Measurements from ENCODE around the gene TTC31.
"Not testable (repeated sequence)": the region's sequence is repeated elsewhere in the genome, so short reads cannot be mapped to it uniquely, and the experiment has no call there.

TTC31 gene

GRCh38 chr2:74457129-74457548, 25.7 kb upstream of the TTC31 start:
- DNase-seq (ENCODE audit: low read depth, low spot score) = no peak

- DNase-seq (ENCODE audit: low read depth, low spot score) = peak; percentile 71
Measured at GRCh38 chr2:74457549-74458131, 25.2 kb upstream of the TTC31 start.

GRCh38 chr2:74458132-74458937, 24.5 kb upstream of the TTC31 start, which contains the start of gene WBP1:
WBP1 (plus strand) TSS chr2:74458438; CDS start chr2:74458603, 165 bp downstream.
- DNase-seq (ENCODE audit: low read depth, low spot score) = peak; percentile 100

DNA sequence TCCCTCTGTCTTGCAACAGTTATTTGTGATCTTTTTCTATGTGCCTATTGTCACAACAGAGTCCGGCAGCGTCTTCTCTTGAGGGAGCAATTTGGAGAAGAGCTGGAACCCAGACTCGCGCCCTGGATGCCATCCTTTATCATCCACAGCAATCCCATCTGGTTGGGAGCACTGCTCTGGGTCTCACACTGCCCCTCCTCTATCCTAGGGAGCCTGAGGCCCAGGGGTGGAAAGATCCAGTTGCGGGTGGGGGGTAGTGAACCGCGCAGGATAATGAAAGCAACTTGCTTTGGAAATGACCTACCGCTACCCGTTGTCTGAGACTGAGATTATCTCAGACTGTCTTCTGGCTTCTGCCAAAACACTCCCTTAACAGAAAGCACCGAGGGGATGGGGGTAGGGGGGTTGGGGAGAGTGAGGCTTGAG, 23.9 kb upstream of the TTC31 start:
- peak; percentile 32 for DNase-seq (ENCODE audit: low read depth, low spot score)

DNA sequence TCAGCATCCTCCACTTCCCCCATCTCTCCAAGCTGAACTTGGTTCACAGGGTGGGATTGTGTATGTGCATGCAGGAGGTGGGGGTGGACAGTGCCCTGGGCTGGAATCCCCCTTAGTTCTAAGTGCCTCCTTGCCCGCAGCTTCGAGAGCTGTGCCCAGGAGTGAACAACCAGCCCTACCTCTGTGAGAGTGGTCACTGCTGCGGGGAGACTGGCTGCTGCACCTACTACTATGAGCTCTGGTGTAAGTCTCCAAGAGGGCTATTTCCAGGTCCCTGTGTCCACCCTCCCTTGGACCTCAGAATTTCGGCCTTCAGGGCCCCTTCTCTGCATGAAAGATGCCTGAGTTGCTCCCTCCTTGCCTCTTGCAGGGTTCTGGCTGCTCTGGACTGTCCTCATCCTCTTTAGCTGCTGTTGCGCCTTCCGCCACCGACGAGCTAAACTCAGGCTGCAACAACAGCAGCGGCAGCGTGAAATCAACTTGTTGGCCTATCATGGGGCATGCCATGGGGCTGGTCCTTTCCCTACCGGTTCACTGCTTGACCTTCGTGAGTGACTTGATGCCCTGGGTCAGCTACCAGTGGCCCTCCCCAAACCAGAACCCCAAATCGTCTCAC, 23.3 kb upstream of the TTC31 start:
- DNase-seq (ENCODE audit: low read depth, low spot score) = not testable (repeated sequence)

DNA sequence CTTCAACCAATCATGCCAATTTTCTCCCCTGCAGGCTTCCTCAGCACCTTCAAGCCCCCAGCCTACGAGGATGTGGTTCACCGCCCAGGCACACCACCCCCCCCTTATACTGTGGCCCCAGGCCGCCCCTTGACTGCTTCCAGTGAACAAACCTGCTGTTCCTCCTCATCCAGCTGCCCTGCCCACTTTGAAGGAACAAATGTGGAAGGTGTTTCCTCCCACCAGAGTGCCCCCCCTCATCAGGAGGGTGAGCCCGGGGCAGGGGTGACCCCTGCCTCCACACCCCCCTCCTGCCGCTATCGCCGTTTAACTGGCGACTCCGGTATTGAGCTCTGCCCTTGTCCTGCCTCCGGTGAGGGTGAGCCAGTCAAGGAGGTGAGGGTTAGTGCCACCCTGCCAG, 22.7 kb upstream of the TTC31 start:
- DNase-seq (ENCODE audit: low read depth, low spot score) = not testable (repeated sequence)

DNA sequence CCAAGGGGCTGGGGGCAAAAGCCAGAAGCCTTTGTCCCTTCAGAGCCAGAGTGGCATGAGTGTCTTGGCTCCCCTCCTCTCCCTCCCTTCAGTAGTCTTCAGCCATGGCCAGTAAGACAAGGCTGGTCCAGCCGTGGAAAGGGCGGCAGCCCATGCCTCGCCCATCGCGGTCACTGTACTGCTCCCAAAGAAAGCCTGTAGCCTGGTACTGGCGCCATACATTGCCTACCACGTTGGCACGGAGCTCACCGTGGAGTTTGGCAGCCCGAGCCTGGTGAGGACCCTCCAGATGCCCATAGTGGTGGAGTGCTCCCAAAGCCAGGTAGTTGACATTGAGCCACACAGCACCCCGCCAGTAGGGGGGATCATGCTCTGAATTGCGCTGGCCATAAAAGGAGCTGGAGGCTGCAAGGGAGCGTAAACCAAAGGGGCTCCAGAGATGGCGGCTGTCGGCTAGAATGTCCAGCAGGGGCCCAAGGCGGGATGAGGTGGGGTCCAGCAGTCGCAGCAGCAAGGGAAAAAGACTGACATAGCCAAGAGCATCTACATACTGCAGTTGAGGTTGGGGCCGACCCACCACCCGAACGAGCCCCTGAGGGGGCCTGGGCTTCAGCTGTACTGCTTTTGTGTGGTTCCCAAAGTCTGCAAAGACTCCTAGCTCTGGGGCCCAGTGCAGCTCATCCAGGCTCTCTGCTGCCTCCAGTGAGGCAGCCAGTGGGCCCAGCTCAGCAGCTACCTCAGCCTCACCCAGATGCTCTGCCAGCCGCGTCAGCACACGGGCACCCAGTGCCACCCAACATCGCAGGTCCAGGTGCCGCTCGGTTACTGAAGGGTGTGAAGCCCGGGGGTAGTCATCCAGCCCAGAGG, 21.5 kb upstream of the TTC31 start:
- DNase-seq (ENCODE audit: low read depth, low spot score) = no peak

DNA sequence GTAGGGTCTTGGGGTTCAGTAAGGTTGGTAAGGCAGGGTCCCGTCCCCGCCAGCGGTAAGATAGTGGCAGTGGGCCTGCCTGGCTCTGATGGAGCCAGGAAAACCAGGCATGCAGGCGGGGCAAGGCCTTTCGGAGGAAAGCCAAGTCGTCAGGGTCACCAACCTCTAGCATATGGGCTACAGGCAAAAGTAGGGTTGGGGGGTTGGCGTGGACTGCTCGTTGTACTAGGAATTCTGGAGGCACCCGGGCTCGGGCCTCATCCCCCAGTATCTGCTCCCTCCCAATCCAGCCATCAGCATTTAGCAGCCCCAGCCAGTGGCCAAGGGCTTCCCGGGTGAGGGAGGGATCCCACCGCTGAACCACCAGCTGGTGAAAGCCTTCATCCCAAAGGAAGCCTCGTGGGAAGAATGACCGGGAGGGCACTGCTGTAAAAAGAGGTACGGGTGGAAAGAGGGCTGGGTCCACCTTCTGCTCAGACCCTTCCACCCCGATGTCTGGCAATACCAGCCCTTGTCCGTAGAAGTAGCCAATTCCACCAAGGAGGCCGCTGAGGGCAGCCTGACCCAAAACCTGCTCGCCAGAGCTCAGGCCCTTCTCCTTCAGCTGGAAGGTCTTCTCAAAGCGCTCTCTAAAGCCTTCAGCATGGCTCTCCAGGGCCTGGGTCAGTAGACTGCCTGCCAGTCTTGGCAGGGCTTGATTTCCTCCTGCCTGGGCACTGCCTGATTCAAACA, 20.7 kb upstream of the TTC31 start:
- no peak for DNase-seq (ENCODE audit: low read depth, low spot score)

DNA sequence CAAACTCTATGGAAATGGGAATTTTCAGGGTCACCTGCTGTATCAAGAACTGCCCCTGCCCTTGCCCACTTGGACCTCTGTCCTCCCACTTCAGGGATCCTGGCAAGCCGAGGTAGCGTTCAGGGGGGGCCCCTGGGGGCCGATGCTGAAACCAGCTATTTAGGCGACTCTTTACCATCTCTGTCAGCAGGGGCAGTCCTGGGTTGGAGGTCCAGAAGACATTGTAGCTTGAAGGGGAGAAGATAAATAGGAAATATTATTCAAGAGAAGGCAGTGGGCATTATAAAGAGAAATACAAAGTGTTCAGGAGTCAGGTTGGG, 20.1 kb upstream of the TTC31 start:
- DNase-seq (ENCODE audit: low read depth, low spot score) = no peak

DNA sequence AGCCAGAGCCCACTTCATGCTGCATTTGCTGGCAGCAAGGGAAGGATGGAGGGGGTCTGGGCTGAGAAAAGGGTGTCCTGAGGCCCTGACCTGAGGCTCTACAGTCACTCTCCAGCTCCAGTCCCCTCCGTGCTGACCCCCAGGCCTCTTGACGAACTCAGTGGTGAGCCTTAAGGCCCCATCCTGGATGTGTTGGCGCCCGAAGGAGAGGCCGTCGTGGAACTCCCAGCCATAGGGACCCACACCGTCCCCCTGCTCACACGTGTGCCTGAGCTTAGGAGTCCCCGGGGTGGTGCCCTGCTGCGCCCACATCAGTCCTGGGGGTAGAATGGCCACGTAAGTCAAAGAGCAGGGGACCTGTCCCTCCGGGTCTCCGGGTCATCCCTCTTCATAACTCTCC, 18.5 kb upstream of the TTC31 start:
- no peak for DNase-seq (ENCODE audit: low read depth, low spot score)

GRCh38 chr2:74470742-74471141, 12.1 kb upstream of the TTC31 start:
- DNase-seq (ENCODE audit: low read depth, low spot score) = not testable (repeated sequence)

DNA sequence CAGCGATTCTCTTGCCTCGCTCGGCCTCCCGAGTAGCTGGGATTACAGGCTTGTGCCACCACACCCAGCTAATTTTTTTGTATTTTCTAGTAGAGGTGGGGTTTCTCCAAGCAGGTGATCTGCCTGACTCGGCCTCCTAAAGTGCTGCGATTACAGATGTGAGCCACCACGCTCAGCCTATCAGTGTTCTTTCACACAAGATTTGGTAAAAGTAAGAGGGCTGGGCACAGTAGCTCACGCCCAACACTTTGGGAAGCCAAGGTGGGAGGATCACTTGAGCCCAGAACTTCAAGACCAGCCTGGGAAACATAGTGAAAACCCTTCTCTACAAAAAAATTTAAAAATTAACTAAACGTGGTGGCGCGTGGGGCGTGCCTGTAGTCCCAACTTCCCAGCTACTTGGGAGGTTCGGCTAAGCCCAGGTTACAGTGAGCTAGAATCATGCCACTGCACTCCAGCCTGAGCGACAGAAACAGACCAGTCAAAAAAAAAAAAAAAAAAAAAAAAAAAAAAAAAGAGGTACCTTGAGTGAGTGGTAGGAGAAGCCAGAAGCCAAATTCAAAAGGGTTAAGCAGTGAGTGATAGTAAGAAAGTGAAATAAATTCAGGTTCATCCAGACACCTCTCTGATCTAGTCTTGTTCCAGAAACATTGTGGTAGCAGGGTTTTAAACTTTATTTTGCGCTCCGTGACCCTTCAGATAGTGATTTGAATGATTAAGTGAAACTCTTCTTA, 11.4 kb upstream of the TTC31 start:
- DNase-seq (ENCODE audit: low read depth, low spot score) = no peak

DNA sequence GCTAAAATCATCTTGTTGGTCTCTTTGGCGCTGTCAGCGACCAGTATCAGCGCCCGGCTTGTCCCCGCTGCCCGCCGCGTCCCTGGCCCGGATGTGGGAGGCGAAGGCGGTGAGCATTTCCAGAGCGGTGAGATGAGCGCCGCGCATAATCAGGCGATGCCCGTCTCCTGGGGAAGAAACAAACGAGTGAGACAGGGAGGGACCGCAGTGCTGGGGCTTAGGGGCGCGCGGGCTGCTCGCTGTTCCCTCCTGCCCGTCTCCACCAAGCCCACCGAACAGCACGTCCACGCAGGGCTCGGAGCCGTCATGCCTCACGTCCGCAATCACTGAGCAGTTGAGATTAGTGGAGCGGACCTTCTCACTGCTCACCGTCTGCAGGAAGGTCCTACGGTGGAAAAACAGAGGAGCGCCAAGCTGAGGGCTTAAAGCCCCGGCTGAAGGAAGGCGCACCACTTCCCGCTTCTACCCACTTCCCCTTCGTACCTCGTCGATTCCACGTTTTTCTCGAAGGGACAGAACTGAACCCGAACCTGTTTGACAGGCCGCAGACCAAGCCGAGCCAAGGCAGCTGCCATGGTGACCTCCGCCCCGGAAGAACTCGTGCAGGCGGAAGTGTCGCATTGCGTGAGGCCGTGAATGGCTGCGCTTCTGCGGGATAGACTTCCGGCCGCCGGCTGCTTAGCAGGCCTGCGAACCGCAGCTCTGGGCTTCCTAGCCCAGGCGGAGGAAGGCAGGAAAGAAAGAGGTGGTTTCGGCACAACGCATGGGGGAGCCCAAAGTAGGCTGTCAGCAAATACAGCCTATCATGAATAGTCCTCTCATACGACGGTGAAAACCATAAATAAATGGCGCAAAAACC, 10.6 kb upstream of the TTC31 start, which contains the start of gene MRPL53:
MRPL53 (minus strand) TSS at position 595 of the 859 bp plus-strand sequence; CDS start at position 575, 20 bp downstream.
- DNase-seq (ENCODE audit: low read depth, low spot score) = peak; percentile 97

DNA sequence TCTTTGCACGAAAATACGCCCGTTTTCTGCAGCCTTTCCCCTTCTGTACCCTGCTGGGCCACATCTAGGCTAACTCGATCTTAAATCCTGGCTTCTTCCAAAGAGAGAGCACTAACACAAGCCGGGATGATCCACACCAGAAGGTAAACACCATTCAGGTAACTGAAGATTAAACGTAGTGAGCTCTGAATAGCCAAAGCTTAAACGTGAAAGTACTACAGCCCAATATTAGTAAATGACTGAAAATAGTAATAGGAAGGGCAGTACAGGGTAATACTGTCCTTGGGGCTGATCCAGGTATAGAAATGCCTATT, 10.0 kb upstream of the TTC31 start:
- DNase-seq (ENCODE audit: low read depth, low spot score) = no peak

DNA sequence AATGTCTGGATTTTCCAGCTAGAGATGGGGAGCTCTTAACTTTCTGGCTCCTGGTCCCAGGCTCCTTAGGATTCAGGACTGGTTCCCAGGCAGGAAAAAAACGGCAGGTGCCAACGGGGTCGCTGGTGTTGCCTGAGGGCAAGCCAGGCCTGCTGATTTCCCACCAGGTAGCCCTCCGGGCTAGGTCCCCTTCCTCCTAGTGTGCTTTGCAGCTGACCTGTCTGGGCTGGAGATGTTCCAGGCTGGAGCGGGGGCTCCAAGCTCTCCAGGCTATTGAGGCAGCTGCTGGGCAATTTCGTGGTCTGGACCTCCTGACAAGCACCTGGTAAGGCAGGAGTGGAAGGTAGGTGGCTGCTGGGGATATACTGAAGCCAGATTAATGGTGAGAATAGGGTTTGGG, 8.4 kb upstream of the TTC31 start:
- no peak for DNase-seq (ENCODE audit: low read depth, low spot score)

- DNase-seq (ENCODE audit: low read depth, low spot score) = no peak
Measured at GRCh38 chr2:74474899-74475298, 8.0 kb upstream of the TTC31 start.

- DNase-seq (ENCODE audit: low read depth, low spot score) = no peak
Measured at GRCh38 chr2:74481431-74481830, 1.4 kb upstream of the TTC31 start.

DNA sequence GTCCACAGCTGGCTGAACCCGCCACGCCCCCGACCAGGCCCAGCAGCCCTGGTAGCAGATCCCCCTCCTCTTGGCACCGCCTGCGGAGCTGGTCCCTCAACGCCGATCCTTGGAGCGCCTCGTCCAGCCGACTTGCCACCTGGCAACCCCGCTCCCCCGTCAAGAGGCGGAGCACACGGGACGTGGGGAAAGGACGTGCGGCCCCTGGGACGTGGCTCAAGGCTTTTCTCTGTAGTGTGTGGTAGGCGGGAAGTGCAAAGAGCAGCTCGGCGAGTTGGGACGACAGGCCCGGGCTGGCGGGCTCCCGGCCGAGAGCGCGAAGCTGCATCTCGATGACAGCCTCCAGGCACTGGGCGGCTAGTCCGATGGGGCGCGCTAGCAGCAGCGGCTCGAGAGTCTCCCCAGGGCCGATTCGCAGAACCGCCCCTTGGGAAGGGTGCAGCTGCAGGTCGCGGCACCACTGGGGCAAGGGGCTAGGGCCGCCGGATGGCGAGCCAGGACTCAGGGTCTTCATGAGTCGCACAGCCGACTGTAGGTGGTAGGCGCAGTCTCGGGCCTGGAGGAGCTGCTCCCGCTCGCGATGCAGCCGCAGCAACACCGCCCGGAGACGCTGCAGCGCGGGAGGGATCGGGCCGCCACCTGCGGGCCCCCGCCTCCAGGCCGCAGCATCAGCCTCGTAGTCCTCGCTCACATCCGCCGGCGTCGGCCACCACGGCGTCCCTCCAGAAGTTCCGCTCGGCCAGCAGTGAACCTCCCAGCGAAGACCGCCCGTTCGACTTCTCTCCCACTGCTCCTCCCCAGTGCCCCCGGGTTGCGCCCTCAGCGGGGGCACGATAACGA, 700 bp upstream of the TTC31 start:
- DNase-seq (ENCODE audit: low read depth, low spot score) = no peak

DNA sequence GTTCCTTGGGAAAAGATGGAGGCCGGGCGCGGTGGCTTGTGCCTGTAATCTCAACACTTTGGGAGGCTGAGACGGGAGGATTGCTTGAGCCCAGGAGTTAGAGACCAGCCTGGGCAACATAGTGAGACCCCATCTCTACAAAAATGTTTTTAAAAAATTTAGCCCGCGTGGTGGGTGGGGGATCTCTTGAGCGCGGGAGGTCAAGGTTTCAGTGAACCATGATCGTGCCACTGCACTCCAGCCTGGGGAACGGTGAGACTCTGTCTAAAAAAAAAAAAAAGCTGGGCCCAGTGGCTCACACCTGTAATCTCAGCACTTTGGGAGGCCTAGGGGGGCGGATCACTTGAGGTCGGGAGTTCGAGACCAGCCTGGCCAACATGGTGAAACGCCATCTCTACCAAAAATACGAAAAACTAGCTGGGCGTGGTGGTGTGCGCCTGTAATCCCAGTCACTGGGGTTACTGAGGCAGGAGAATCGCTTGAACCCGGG, 839 bp downstream of the TTC31 start:
- not testable (repeated sequence) for DNase-seq (ENCODE audit: low read depth, low spot score)

All from astrocyte of the hippocampus (primary cell).